Stomach (tissue), 9 donors: ENCODE data around the gene HAO2. TPM values are rescaled to one million over a fixed set of nuclear protein-coding genes. Genes with fewer than 3 reads are reported as not detected.

Source experiments
- DNase-seq, 2 donors: peaks; one replicate each; pipeline versions ENCODE4 v3.0.0 to v3.0.0-alpha.2; 2013 to 2019
- H3K27ac ChIP-seq, 5 donors: fragments of 200-600 bp in 4 of 5; sonication (generic) in 4 of 5; one replicate each; pipeline ENCODE4 v1.5.1; 2013 to 2019; ENCODE audit warnings: mild to moderate bottlenecking in 1 of 5, moderate library complexity in 1 of 5
- H3K27me3 ChIP-seq, 3 donors: fragments of 200-600 bp; sonication (generic); one replicate each; pipeline ENCODE4 v1.5.1; 2017 to 2019; ENCODE audit warnings: mixed run types in 1 of 3
- H3K36me3 ChIP-seq, 4 donors: fragments of 200-600 bp; sonication (generic); 1 replicate in 3 of 4; 2 replicates in 1 of 4; pipeline ENCODE4 v1.5.1; 2016 to 2019
- H3K4me1 ChIP-seq, 4 donors: fragments of 200-600 bp; sonication (generic); one replicate each; pipeline ENCODE4 v1.5.1; 2016 to 2019
- H3K4me3 ChIP-seq, 4 donors: fragments of 200-600 bp; sonication (generic) in 3 of 4; one replicate each; pipeline ENCODE4 v1.5.1; 2016 to 2019; ENCODE audit warnings: mild to moderate bottlenecking in 1 of 4
- H3K9me3 ChIP-seq, 4 donors: fragments of 200-600 bp; sonication (generic); one replicate each; pipeline ENCODE4 v1.5.1; 2016 to 2019
- EP300 ChIP-seq: sonication (generic); formaldehyde crosslinking; IDR thresholded peaks from one replicate; pipeline ENCODE4 v1.6.1; 2017; ENCODE audit warnings: antibody characterized with exemption
- POLR2A ChIP-seq, 4 donors: fragments of 450-650 bp; IDR thresholded peaks; one replicate each; pipeline ENCODE4 v1.6.1; 2016; ENCODE audit warnings: antibody characterized with exemption in 4 of 4, control low read depth in 2 of 4, mild to moderate bottlenecking in 1 of 4, moderate library complexity in 1 of 4
- POLR2AphosphoS5 ChIP-seq, 3 donors: sonication (generic); formaldehyde crosslinking; IDR thresholded peaks; one replicate each; pipeline ENCODE4 v1.6.1; 2016; ENCODE audit warnings: antibody characterized with exemption in 3 of 3
- WGBS, 5 donors: extraction: QIAGEN DNeasy Blood & Tissue Kit in 3 of 5; methylation state at CpG; one replicate each; pipeline versions ENCODE4 v1.1.5 to v1.1.7; 2013 to 2018; 5-methylcytosine and 5-hydroxymethylcytosine counted together
- intact Hi-C: fragments of 100-400 bp; cut with DNase I; formaldehyde crosslinking; loops from one replicate; pipeline ENCODE4 v1.15.1; 2023; ENCODE audit warnings: low total_unique reads
- polyA plus RNA-seq, 3 donors: library from polyadenylated mRNA; stranded (reverse); fragments of 200-250 nt; gene quantifications; one replicate each; pipeline ENCODE4 v1.2.3, GENCODE V29; 2013
- total RNA-seq, 5 donors: library from RNA; depleted of rRNA; stranded (reverse); fragments of >200 nt; gene quantifications; one replicate each; pipeline versions ENCODE4 v1.1.0 to v1.2.3, GENCODE V29; 2014 to 2016
- TF ChIP-seq, protein P1 (sequence below), 7 experiments: fragments of 450-650 bp in 4 of 7; fragments of 200-600 bp in 3 of 7; sonication (generic) in 3 of 7; IDR thresholded peaks; one replicate each; pipeline ENCODE4 v1.5.1; 2016 to 2019; ENCODE audit warnings: antibody characterized with exemption in 7 of 7, control low read depth in 2 of 7, mild to moderate bottlenecking in 1 of 7
- donor health status: healthy with polysubstance abuse.
- donor health status: Bipolar disorder and iron deficiency.
- donor health status: healthy.

The HAO2 gene
- total and polyA plus RNA-seq, 8 donors: 0.73 TPM; not detected in 7

DNA sequence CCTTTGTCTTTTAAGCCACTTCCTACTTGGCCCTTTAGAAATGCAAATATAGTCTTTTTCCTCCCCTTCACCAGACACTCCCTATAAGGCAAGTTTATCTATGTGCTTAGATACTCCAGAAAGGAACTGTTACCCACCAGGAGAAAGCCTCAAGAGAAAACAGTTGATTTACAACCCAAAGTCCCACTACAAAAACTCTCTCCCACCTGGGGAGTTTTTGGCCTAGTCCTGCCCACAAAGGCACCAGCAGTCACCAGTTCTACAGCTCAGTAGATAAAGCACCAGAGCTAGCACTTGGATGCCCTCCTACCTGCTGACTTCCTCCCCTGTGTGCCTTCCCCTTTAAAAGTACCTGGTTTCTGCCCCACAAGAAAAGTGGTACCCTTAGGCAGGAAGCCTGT lies 27.7 kb upstream of the HAO2 start:
- intact Hi-C loops: no loop called here

DNA sequence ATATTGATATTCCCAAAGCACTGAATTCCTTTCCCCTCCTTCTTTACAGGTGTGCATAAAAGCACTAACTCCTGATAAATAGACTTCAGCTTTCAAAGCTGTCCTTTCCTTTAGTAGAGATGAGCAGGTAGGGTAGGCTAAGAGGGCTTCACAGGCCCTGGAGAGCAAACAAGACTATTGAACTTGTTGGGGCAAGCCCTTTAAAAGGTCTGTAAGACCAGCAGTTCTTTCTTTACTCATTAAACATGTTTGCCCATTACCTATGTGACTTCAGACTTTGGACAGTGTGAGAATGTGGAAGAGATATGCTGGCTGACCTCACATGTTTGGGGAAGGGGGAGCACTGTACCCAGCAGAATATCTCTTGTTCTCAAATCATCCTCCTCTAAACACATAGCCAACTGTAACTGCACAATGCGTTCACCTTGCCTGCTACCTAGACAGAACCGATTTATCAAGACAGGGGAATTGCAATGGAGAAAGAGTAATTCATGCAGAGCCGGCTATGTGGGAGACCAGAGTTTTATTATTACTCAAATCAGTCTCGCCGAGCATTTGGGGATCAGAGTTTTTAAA lies 27.1 kb upstream of the HAO2 start:
- no peaks in the 10 kb centered on the region for H3K27me3 ChIP-seq
- H3K36me3 ChIP-seq: no peaks in the 10 kb centered on the region
- WGBS, 5 donors: 62 to 77% (median 62%) methylated on average over 5 of the region's 5 CpGs
- H3K9me3 ChIP-seq: peaks cover 0 to 7% (median 0%) of the 10 kb centered on the region in 4 donors
- H3K4me3 ChIP-seq: no peak overlapping the region
- DNase-seq: peak in 1 of 2 donors; percentile 8
- intact Hi-C loops: no loop called here
- H3K27ac ChIP-seq: no peak overlapping the region
- TF ChIP-seq, protein P1, sequence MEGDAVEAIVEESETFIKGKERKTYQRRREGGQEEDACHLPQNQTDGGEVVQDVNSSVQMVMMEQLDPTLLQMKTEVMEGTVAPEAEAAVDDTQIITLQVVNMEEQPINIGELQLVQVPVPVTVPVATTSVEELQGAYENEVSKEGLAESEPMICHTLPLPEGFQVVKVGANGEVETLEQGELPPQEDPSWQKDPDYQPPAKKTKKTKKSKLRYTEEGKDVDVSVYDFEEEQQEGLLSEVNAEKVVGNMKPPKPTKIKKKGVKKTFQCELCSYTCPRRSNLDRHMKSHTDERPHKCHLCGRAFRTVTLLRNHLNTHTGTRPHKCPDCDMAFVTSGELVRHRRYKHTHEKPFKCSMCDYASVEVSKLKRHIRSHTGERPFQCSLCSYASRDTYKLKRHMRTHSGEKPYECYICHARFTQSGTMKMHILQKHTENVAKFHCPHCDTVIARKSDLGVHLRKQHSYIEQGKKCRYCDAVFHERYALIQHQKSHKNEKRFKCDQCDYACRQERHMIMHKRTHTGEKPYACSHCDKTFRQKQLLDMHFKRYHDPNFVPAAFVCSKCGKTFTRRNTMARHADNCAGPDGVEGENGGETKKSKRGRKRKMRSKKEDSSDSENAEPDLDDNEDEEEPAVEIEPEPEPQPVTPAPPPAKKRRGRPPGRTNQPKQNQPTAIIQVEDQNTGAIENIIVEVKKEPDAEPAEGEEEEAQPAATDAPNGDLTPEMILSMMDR (IDR thresholded peaks at IDR 0.05): no peak
- TF ChIP-seq EP300: no peak
- TF ChIP-seq POLR2AphosphoS5 (IDR thresholded peaks at IDR 0.05): no peak
- no peak for TF ChIP-seq POLR2A (IDR thresholded peaks at IDR 0.05)
- peaks cover 0 to 5% (median 0%) of the 10 kb centered on the region in 4 donors for H3K4me1 ChIP-seq

More for the DNA sequence above, 27.7 kb upstream of the HAO2 start:
- Histone ChIP-seq H3K4me3 (no peak overlapping the region), H3K36me3 (no peaks in the 10 kb centered on the region), H3K27me3 (no peaks in the 10 kb centered on the region), H3K4me1 (peaks cover 0 to 5% (median 0%) of the 10 kb centered on the region in 4 donors), H3K27ac (no peak overlapping the region), H3K9me3 (peaks cover 0 to 7% (median 0%) of the 10 kb centered on the region in 4 donors)
- no peak for DNase-seq
- TF ChIP-seq, protein P1 (IDR thresholded peaks at IDR 0.05): no peak
- TF ChIP-seq EP300: no peak
- no peak for TF ChIP-seq POLR2AphosphoS5 (IDR thresholded peaks at IDR 0.05)
- no peak for TF ChIP-seq POLR2A (IDR thresholded peaks at IDR 0.05)

DNA sequence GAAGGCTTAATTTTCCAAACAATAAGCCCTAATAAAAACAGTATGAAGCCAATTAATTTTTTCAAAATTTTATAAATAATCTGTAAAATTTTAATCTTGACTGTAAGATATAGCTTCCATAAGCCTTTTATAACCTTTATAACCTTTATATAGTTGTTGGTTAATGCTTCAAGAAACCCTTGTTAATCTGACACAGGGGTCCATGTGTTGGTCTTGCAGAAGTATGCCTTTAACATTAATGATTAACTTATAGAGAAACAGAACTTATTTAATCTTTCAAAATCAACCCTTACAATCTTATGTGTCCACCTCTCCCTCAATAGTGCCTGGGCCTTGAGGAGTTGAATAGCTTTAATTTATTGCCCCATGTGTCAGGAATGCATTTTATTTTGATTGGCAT lies 23.2 kb upstream of the HAO2 start:
- H3K9me3 ChIP-seq: peaks cover 0 to 7% (median 0%) of the 10 kb centered on the region in 4 donors
- no peak overlapping the region for H3K27ac ChIP-seq
- DNase-seq: no peak
- H3K36me3 ChIP-seq: no peaks in the 10 kb centered on the region
- H3K27me3 ChIP-seq: no peaks in the 10 kb centered on the region
- H3K4me3 ChIP-seq: no peak overlapping the region
- peaks cover 0 to 5% (median 0%) of the 10 kb centered on the region in 4 donors for H3K4me1 ChIP-seq
- intact Hi-C loops: no loop called here
- TF ChIP-seq POLR2AphosphoS5 (IDR thresholded peaks at IDR 0.05) (no peak), POLR2A (IDR thresholded peaks at IDR 0.05) (no peak), EP300 (no peak)
- TF ChIP-seq, protein P1 (IDR thresholded peaks at IDR 0.05): no peak

DNA sequence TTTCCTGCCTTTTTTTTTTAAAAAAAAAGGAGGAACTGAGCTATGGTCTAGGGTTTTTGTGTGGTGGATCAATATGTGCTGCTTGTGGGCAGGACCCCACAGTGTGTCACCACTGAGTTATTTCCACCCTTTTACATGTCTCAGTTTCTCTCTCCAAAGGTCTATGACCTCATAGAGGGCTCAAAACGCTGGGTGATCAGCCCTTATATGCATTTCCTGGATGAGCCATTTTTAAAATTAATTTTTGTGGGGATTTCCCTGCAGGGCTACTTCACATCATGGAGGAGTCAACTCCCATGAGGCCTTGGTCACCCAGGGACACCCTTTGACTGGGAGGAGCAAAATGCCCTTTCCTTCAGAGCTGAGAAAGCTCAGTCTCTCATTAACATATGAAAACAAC lies 20.7 kb upstream of the HAO2 start:
- Histone ChIP-seq H3K36me3 (no peaks in the 10 kb centered on the region), H3K27ac (no peak overlapping the region), H3K9me3 (peaks cover 0 to 7% (median 0%) of the 10 kb centered on the region in 4 donors), H3K27me3 (no peaks in the 10 kb centered on the region), H3K4me1 (no peaks in the 10 kb centered on the region), H3K4me3 (no peak overlapping the region)
- WGBS, 5 donors: 48 to 71% (median 58%) methylated on average over 1 of the region's 1 CpG
- DNase-seq: no peak
- TF ChIP-seq, protein P1 (IDR thresholded peaks at IDR 0.05): no peak
- intact Hi-C loops: no loop called here
